Tibial nerve (tissue), 4 donors: ENCODE measurements around the gene HNRNPF. TPM values are rescaled to one million over a fixed set of nuclear protein-coding genes. Genes with fewer than 3 reads are reported as not detected.

Experiments
- DNase-seq, 2 donors: peaks; one replicate each; pipeline ENCODE4 v3.0.0-alpha.2; 2019; ENCODE audit warnings: low spot score in 2 of 2
- H3K27ac ChIP-seq, 4 donors: fragments of 200-600 bp; sonication (generic) in 3 of 4; one replicate each; pipeline ENCODE4 v1.5.1; 2017 to 2019; ENCODE audit warnings: mild to moderate bottlenecking in 1 of 4
- H3K27me3 ChIP-seq, 2 donors: fragments of 200-600 bp; sonication (generic) in 1 of 2; one replicate each; pipeline versions ENCODE4 v1.5.1 to v1.6.0; 2017 to 2019
- H3K36me3 ChIP-seq, 3 donors: fragments of 200-600 bp; sonication (generic); one replicate each; pipeline ENCODE4 v1.5.1; 2018 to 2019
- H3K4me1 ChIP-seq, 4 donors: fragments of 200-600 bp; sonication (generic) in 3 of 4; one replicate each; pipeline ENCODE4 v1.5.1; 2017 to 2019
- H3K4me3 ChIP-seq, 4 donors: fragments of 200-600 bp; sonication (generic) in 3 of 4; one replicate each; pipeline ENCODE4 v1.5.1; 2017 to 2019; ENCODE audit warnings: mild to moderate bottlenecking in 1 of 4, moderate library complexity in 1 of 4
- H3K9me3 ChIP-seq, 4 donors: fragments of 200-600 bp; sonication (generic) in 3 of 4; one replicate each; pipeline ENCODE4 v1.5.1; 2017 to 2019
- CTCF ChIP-seq, 5 experiments: fragments of 200-600 bp in 3 of 5; fragments of 450-650 bp in 2 of 5; sonication (generic) in 3 of 5; IDR thresholded peaks; one replicate each; pipeline ENCODE4 v1.5.1; 2016 to 2019; ENCODE audit warnings: antibody characterized with exemption in 5 of 5, mild to moderate bottlenecking in 3 of 5, moderate library complexity in 2 of 5
- EP300 ChIP-seq, 2 donors: sonication (generic); formaldehyde crosslinking; IDR thresholded peaks; one replicate each; pipeline ENCODE4 v1.6.1; 2017; ENCODE audit warnings: antibody characterized with exemption in 2 of 2, mild to moderate bottlenecking in 1 of 2
- POLR2A ChIP-seq, 2 donors: fragments of 450-650 bp; IDR thresholded peaks; one replicate each; pipeline ENCODE4 v1.6.1; 2017; ENCODE audit warnings: antibody characterized with exemption in 2 of 2, mild to moderate bottlenecking in 2 of 2, moderate library complexity in 2 of 2
- whole genome bisulfite sequencing, 2 donors: methylation state at CpG; one replicate each; pipeline ENCODE4 v1.1.5; 2018; 5-methylcytosine and 5-hydroxymethylcytosine counted together
- total RNA-seq, 4 donors: library from RNA; depleted of rRNA; stranded (reverse); fragments of >200 nt; gene quantifications; one replicate each; pipeline ENCODE4 v1.1.0, GENCODE V29; 2016

Gene HNRNPF
- total RNA-seq, 4 donors from 2014 or later = 112 to 136 (median 134) TPM

- H3K27ac ChIP-seq = no peak within 1 kb of the TSS
- H3K36me3 ChIP-seq = no peaks in the 10 kb centered on the region
- no peak within 1 kb of the TSS for H3K4me3 ChIP-seq
- TF ChIP-seq POLR2A (IDR thresholded peaks at IDR 0.05) (no peak), EP300 (IDR thresholded peaks at IDR 0.05) (no peak), CTCF (IDR thresholded peaks at IDR 0.05) (no peak)
- 78 to 82% methylated on average over 11 to 13 of the region's 13 CpGs for WGBS, 2 donors
- no peaks in the 10 kb centered on the region for H3K9me3 ChIP-seq
- no peaks in the 10 kb centered on the region for H3K27me3 ChIP-seq
- DNase-seq = no peak
- H3K4me1 ChIP-seq = peaks cover 0 to 4% (median 0%) of the 10 kb centered on the region in 4 donors
These were observed 37.6 kb downstream of the HNRNPF start, which contains the start of gene FXYD4 for GRCh38 chr10:43371418-43371817. TSS of gene FXYD4 (plus strand) at chr10:43371636. CDS start at chr10:43373747, 2,111 bp downstream.

GRCh38 chr10:43370671-43371215 lies 38.2 kb downstream of the HNRNPF start:
- H3K36me3 ChIP-seq = no peaks in the 10 kb centered on the region
- no peak overlapping the region for H3K4me3 ChIP-seq
- TF ChIP-seq CTCF (IDR thresholded peaks at IDR 0.05) (no peak), POLR2A (IDR thresholded peaks at IDR 0.05) (no peak), EP300 (IDR thresholded peaks at IDR 0.05) (no peak)
- no peaks in the 10 kb centered on the region for H3K9me3 ChIP-seq
- H3K27me3 ChIP-seq = no peaks in the 10 kb centered on the region
- H3K4me1 ChIP-seq = peaks cover 0 to 4% (median 0%) of the 10 kb centered on the region in 4 donors
- DNase-seq = no peak
- WGBS, 2 donors = 89 to 92% methylated on average over 8 to 9 of the region's 9 CpGs
- H3K27ac ChIP-seq = no peak overlapping the region

- H3K9me3 ChIP-seq = no peaks in the 10 kb centered on the region
- TF ChIP-seq EP300 (IDR thresholded peaks at IDR 0.05) (no peak), POLR2A (IDR thresholded peaks at IDR 0.05) (no peak), CTCF (IDR thresholded peaks at IDR 0.05) (no peak)
- DNase-seq = no peak
- H3K36me3 ChIP-seq = no peaks in the 10 kb centered on the region
- H3K4me1 ChIP-seq = peaks cover 0 to 4% (median 0%) of the 10 kb centered on the region in 4 donors
- no peak overlapping the region for H3K4me3 ChIP-seq
- WGBS, 2 donors = 80 to 93% methylated on average over 4 of the region's 4 CpGs
- H3K27me3 ChIP-seq = no peaks in the 10 kb centered on the region
- no peak overlapping the region for H3K27ac ChIP-seq
These were observed 39.1 kb downstream of the HNRNPF start for GRCh38 chr10:43369921-43370320.

GRCh38 chr10:43365001-43365400 lies 44.0 kb downstream of the HNRNPF start:
- no peak for DNase-seq
- TF ChIP-seq POLR2A (IDR thresholded peaks at IDR 0.05) (no peak), EP300 (IDR thresholded peaks at IDR 0.05) (no peak), CTCF (IDR thresholded peaks at IDR 0.05) (no peak)
- Histone ChIP-seq H3K27ac (no peak overlapping the region), H3K4me1 (peaks cover 0 to 8% (median 6%) of the 10 kb centered on the region in 4 donors), H3K9me3 (no peaks in the 10 kb centered on the region), H3K36me3 (no peaks in the 10 kb centered on the region), H3K27me3 (no peaks in the 10 kb centered on the region), H3K4me3 (no peak overlapping the region)
- 68 to 72% methylated on average over 3 of the region's 3 CpGs for WGBS, 2 donors

- Histone ChIP-seq H3K27me3 (no peaks in the 10 kb centered on the region), H3K9me3 (no peaks in the 10 kb centered on the region), H3K4me3 (peak overlapping the region; percentile 34 to 68 (median 56)), H3K27ac (peak overlapping the region; percentile 32 to 85 (median 82)), H3K36me3 (no peaks in the 10 kb centered on the region), H3K4me1 (peaks cover 0 to 8% (median 6%) of the 10 kb centered on the region in 4 donors)
- 7 to 11% methylated on average over 29 to 34 of the region's 48 CpGs for WGBS, 2 donors
- peak; percentile 82 to 86 for DNase-seq
- TF ChIP-seq CTCF (IDR thresholded peaks at IDR 0.05) (peak; percentile 37 to 66 (median 53)), EP300 (IDR thresholded peaks at IDR 0.05) (peak in 1 of 2 donors; percentile 55), POLR2A (IDR thresholded peaks at IDR 0.05) (peak in 1 of 2 donors; percentile 25)
These were observed 46.7 kb downstream of the HNRNPF start for GRCh38 chr10:43362191-43362839.
